ENCODE data around the gene BOC. TPM values are rescaled to one million over a fixed set of nuclear protein-coding genes. Genes with fewer than 3 reads are reported as not detected.

Gene BOC
- total RNA-seq, 4 donors from 2014 or later: 61.3 to 75.3 (median 68.0) TPM

- whole genome bisulfite sequencing, 2 donors: 84 to 85% methylated on average over 3 of the region's 3 CpGs
- no peak overlapping the region for H3K4me3 ChIP-seq (ENCODE audit: low read depth, poor library complexity, severe bottlenecking)
- intact Hi-C loops (cut with DNase I; ENCODE audit: low total_unique reads): no loop called here
- TF ChIP-seq POLR2A (IDR thresholded peaks at IDR 0.05) (no peak), CTCF (IDR thresholded peaks at IDR 0.05) (no peak)
- no peak for DNase-seq (ENCODE audit: low spot score in 2 of 2)
Measured at GRCh38 chr3:113304102-113304501, 92.7 kb downstream of the BOC start.

- H3K4me3 ChIP-seq (ENCODE audit: low read depth, poor library complexity, severe bottlenecking): no peak overlapping the region
- TF ChIP-seq CTCF (IDR thresholded peaks at IDR 0.05) (no peak), POLR2A (IDR thresholded peaks at IDR 0.05) (no peak)
- 76 to 85% methylated on average over 7 of the region's 7 CpGs for WGBS, 2 donors
- no peak for DNase-seq (ENCODE audit: low spot score in 2 of 2)
- intact Hi-C loops (cut with DNase I; ENCODE audit: low total_unique reads): loop anchor here (5.0 kb wide), 1 partner anchor 302 kb away; no protein-coding TSS in a partner anchor
Measured at GRCh38 chr3:113304856-113305540, 93.6 kb downstream of the BOC start.

DNA sequence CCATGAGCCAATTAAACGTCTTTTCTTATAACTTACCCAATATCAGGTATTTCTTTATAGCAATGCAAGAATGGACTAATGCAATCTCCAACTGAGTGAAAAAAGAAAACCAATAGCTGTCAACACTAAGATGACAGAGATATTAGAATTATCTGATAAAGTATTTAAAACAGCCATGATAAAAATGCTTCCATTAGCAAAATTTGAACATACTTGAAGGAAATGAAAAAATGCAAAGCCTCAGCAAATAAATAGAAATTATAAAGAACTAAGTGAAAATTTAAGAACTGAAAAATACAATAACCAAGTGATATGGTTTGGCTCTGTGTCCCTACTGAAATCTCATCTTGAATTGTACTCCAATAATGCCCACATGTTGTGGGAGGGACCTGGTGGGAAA lies 99.6 kb downstream of the BOC start:
- DNase-seq (ENCODE audit: low spot score in 2 of 2): no peak
- no peak for TF ChIP-seq POLR2A (IDR thresholded peaks at IDR 0.05)
- TF ChIP-seq CTCF (IDR thresholded peaks at IDR 0.05): no peak
- no peak overlapping the region for H3K4me3 ChIP-seq (ENCODE audit: low read depth, poor library complexity, severe bottlenecking)
- intact Hi-C loops (cut with DNase I; ENCODE audit: low total_unique reads): no loop called here
- WGBS, 2 donors: 82 to 93% methylated on average over 1 of the region's 1 CpG

DNA sequence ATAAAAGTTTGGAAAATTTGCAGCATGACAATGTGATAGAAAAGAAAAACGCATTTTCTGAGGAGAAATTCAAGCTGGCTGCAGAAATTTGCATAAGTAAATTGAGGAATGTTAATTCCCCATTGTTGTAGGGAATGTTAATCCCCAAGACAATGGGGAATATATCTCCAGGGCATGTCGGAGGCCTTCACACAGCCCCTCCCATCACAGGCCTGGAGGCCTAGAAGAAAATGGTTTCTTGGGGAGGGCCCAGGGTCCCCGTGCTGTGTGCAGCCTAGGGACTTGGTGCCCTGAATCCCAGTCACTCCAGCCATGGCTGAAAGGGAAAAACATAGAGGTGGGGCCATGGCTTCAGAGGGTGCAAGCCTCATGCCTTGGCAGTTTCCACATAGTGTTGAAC lies 101.1 kb downstream of the BOC start:
- 89 to 93% methylated on average over 3 of the region's 3 CpGs for WGBS, 2 donors
- intact Hi-C loops (cut with DNase I; ENCODE audit: low total_unique reads): no loop called here
- DNase-seq (ENCODE audit: low spot score in 2 of 2): no peak
- TF ChIP-seq POLR2A (IDR thresholded peaks at IDR 0.05): no peak
- TF ChIP-seq CTCF (IDR thresholded peaks at IDR 0.05): no peak
- no peak overlapping the region for H3K4me3 ChIP-seq (ENCODE audit: low read depth, poor library complexity, severe bottlenecking)

DNA sequence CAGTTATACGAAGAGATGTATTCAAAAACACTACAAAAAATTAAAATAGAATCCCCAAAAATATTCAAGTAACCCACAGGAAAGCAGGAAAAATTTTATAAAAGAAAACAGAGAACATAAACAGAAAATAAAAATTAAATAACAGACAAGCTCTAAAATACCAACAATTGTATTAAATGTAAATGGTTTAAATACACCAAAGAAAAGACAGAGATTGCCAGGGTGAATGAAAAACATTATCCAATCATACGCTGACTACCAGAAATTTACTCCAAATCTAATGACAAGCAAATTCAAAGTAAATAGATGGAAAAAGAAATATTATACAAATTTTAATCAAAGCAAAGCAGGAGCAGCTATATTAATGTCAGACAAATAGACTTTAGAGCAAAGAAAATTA lies 103.6 kb downstream of the BOC start:
- intact Hi-C loops (cut with DNase I; ENCODE audit: low total_unique reads): no loop called here
- TF ChIP-seq POLR2A (IDR thresholded peaks at IDR 0.05) (no peak), CTCF (IDR thresholded peaks at IDR 0.05) (no peak)
- 96 to 97% methylated on average over 2 of the region's 2 CpGs for WGBS, 2 donors
- DNase-seq (ENCODE audit: low spot score in 2 of 2): no peak
- H3K4me3 ChIP-seq (ENCODE audit: low read depth, poor library complexity, severe bottlenecking): no peak overlapping the region

DNA sequence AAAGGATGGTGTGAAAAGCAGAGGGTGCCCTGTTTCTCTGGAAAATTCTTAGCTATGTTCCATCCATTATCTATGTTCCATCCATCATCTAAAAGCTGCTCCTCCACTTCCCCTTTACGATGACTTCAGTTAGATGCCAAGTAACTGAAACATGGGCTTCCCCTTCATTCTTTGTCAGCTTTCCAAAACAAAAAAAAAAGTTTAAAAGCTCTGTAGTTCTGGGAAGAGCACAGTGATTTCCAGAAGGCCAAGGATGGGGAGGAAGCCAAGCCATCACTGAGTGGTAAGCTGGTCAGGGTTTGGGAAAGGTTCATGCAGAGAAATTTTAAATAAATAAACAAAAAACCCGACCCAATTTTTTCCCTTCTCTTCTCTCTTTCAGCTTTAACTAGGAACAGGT lies 118.4 kb downstream of the BOC start:
- intact Hi-C loops (cut with DNase I; ENCODE audit: low total_unique reads): no loop called here
- DNase-seq (ENCODE audit: low spot score in 2 of 2): no peak
- no peak overlapping the region for H3K4me3 ChIP-seq (ENCODE audit: low read depth, poor library complexity, severe bottlenecking)
- 54 to 59% methylated on average over 2 of the region's 2 CpGs for WGBS, 2 donors
- TF ChIP-seq POLR2A (IDR thresholded peaks at IDR 0.05) (no peak), CTCF (IDR thresholded peaks at IDR 0.05) (no peak)
